TTC549 (cell line): Measurements from ENCODE around the gene PNPLA6.
"Not testable (repeated sequence)": the region's sequence is repeated elsewhere in the genome, so short reads cannot be mapped to it uniquely, and the experiment has no call there.

Source experiments
- FAIRE-seq: peaks from 2 replicates; lab custom pipeline; 2012; peaks lifted over from hg19 to GRCh38; lab: Jason Lieb, UNC

PNPLA6 gene

DNA sequence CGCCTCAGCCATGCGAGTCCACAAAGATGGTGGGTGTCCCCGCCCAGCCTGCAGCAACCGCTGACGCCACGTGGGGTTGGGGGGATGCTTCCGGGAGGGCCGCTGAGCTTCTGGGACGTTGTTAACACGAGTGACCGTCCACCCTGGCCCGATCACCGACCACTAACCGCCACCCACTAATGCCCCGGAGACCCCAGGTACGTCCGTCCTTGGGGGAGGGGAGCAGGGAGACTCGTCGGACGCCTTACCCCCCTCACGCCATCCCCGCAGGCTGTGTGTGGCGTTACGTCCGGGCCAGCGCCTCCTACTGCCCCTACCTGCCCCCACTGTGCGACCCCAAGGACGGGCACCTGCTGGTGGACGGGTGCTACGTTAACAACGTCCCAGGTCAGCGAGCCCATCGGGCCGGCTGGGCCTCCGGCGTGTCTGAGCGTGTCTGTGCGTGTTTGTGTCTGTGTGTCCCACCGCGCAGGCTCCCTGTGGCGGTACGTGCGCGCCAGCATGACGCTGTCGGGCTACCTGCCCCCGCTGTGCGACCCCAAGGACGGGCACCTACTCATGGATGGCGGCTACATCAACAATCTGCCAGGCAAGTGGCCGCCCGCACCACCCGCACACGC lies 21.3 kb downstream of the PNPLA6 start:
- FAIRE-seq: no peak

DNA sequence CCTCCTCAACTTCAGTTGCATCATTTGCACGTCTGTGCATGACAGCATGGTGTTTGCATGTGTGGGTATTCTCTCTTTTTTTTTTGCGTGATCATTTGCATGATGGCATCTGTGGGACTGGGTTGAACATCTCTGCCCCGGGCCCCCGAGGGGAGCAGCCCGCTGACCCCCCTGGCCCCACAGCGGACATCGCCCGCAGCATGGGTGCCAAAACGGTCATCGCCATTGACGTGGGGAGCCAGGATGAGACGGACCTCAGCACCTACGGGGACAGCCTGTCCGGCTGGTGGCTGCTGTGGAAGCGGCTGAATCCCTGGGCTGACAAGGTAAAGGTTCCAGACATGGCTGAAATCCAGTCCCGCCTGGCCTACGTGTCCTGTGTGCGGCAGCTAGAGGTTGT lies 23.1 kb downstream of the PNPLA6 start:
- no peak for FAIRE-seq

DNA sequence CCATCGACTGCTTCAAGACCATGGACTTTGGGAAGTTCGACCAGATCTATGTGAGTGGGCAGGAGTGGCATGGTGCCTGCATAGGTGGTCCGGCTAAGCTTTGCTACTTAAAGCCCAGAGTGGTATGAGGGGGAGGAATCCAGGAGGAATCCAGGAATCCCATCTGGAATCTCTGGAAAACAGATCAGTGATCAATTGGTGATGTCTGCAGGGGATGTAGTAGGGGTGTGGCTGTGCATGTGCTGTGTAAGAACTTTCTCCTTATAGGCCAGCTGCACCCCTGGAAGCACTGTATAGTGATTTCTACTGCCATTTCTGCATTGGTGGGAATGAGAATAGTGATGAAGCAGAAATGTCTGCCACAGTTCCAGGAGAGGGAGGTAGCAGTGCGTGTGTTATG lies 23.6 kb downstream of the PNPLA6 start:
- FAIRE-seq: no peak

DNA sequence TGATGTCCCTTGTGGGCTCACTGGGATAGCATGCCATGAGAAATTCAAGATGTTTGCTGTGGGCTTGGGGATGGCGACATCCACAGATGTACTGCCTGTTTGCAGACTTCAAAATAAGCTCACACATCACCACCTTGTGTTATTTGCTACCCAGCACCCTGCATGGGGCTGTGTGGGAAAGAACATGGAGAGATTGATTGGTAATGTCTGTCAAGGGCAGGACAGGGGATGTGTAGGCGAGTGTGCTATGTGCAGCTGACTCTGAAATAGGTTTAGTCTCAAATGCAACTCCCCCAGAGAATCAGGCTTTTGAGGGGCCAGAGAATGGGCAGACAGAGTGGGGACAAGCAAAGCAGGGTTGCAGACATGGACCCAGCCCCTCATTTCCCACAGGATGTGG lies 24.7 kb downstream of the PNPLA6 start:
- no peak for FAIRE-seq

DNA sequence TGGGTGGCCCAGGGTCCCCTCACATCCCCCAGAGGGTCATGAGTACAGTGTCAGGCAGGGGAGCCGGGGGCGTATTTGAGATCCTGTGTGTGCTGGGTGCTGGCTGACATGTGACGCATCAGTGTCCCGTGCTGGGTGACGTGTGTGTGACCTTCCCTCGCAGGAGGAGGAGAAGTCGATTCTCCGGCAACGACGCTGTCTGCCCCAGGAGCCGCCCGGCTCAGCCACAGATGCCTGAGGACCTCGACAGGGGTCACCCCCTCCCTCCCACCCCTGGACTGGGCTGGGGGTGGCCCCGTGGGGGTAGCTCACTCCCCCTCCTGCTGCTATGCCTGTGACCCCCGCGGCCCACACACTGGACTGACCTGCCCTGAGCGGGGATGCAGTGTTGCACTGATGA lies 25.8 kb downstream of the PNPLA6 start:
- no peak for FAIRE-seq

DNA sequence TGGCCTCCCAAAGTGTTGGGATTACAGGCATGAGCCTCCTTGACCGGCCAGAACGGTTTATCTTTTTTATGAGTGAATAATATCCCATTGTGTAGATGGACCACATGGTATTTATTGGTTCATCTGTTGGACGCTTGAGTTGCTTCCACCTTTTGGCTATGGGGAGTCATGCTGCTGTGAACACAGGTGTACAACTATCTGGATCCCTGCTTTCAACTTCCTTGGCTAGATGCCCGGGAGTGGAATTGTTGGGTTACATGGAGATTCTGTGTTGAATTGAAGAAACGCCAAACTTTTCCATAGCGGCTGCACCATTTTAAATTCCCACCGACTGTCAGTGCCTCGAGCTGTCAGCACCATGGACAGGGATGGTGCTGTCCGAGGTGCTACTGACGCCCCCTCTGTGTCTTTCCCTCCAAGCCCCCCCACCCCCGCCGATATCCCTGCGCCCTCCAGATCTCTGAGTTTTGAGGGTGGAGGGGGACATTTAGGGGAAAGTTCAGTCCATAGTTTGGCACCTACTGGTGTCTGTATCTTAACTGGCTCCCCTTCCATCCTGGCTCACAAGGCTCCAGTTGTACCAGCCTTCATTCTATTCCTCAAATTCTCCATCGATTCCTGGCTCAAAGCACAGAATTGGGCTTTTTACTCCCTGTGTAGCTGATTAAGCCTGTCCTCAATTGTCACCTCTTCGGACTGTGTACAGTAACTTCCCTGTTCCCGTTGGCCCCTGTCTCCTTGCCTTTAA lies 27.3 kb downstream of the PNPLA6 start:
- FAIRE-seq: no peak

DNA sequence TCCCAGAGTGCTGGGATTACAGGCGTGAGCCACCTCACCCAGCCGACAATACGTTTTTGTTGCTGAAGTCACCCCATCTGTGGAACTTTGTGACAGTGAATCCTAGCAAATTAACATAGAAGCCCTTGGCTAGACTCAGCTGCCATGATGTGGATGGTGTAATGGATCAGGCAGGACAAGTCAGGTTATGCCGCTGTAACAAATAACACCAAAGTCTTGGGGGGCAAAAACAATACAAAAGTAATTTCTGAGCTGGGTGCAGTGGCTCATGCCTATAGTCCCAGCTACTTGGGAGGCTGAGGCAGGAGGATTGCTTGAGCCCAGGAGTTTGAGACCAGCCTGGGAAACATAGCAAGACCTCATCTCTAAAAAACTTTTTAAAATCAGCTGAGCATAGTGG lies 29.3 kb downstream of the PNPLA6 start:
- no peak for FAIRE-seq

DNA sequence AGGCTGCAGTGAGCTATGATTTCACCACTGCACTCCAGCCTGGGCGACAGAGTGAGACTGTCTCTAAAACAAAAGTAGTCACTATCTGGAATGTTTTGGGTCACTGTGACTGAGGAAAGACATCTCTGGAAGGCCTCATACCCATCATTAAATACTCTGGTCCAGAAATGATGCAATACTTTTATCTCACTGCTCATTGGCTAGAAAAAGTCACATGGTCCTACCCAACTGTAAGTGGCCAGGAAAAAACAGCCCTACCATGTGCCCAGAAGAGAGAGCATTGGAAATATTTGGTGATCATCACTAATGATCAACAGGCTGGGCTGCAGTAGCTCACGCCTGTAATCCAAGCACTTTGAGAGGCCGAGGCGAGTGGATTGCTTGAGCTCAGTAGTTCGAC lies 29.8 kb downstream of the PNPLA6 start:
- FAIRE-seq: no peak

DNA sequence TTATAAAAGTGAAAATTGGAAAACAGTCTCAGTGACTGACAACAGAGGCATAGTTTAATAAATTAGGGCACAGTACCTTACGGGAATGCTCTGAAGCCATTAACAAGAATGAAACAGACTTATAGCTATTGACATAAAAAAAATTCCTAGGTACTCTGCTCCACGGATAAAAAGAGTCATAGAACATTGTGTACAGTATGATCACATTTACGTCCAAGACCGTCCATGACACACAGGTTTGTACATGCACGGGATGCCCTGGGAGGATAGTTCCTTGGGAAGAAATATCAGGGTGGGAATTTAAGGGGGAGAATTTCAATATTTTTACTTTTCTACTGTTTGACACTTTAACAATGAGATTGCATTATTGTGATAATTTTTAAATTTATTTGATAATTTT lies 35.2 kb downstream of the PNPLA6 start:
- FAIRE-seq: no peak

DNA sequence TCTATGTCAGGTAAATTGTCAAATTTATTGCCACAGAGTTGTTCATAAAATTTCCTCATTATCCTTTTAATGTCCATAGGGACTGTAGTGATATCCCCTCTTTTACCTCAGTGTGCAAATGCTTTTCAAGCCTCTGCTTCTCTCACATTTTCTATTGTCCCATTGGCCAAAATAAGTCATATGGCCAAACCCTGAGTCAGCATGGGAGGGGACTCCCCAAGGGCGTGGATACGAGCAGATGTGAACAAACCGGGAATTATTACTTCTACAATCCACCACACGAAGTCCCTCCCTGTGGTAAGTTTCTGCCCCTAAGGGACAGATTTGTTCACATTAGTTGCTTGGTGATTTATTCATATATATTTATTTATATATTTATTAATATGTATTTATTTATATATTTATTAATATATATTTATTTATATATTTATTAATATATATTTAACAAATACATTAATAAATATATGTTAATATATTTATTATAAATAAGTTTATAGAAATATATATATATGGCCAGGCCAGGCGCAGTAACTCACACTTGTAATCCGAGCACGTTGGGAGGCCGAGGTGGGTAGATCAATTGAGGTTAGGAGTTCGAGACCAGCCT lies 40.0 kb downstream of the PNPLA6 start:
- FAIRE-seq: peak; percentile 63

DNA sequence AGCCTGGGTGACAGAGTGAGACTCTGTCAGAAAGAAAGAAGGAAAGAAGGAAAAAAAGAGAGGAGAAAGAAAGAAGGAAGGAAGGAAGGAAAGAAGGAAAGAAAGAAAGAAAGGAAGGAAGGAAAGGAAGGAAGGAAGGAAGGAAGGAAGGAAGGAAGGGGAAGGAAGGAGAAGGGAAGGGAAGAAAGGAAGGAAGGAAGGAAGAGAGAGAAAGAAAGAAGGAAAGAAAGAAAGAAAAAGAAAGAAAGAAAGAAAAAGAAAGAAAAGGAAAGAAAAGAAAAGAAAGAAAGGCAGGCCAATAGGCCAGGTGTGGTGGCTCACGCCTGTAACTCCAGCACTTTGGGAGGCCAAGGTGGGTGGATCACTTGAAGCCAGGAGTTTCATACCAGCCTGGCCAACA lies 41.9 kb downstream of the PNPLA6 start:
- not testable (repeated sequence) for FAIRE-seq

DNA sequence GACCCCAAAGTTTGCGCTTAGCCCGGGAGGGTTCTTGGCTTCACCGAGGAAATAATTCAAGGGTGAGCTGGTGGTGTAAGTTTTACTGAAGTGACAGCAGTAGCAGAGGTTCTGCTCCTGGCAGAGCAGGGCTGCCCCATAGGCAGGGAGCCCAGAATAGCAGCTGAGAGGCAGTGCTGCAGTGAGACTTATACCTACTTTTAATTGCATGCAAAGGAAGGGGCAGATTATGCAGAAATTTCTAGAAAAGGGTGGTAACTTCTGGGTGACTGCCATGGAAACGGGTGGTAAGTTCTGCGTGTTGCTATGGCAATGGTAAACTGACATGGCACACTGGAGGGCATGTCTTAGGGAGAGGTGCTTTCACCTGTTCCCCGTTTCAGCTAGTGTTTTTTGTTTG lies 42.6 kb downstream of the PNPLA6 start:
- FAIRE-seq: no peak

DNA sequence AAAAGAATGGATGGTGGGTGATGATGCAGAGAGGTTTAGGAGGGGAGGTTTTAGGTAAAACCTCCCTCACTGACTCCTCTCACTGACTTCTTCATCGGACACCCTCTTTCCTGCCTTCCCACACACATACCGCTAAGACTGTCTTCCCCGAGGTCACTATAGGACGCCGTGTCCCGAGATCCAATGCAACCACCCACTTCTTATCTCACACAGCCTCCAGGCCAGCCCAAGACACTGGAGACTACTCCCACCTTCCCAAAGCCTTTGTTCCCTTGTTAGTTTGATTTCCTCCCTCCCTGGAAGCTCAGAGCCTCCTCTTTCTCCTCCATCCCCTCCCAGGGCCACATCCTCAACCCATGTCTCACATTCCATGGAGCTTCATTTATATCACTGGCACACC lies 43.7 kb downstream of the PNPLA6 start:
- no peak for FAIRE-seq

DNA sequence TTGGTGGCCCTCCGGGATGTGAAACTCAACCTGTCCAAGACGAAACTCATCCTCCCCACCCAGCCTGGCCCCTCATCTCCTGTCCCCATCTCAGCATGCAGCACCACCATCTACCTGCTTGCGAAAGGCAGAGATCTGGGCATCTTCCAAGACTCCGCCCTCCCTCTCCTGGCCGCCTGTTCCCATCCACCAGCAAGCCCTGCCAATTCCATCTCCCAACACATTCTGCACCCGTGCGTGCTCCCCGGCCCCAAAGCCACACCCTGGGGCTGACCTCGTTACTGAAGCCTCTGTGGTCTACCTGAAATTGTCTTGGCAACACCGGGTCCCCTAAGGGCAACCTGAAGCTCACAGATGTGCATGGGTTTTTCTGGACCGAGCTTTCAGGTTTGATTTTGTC lies 46.9 kb downstream of the PNPLA6 start:
- FAIRE-seq: no peak

DNA sequence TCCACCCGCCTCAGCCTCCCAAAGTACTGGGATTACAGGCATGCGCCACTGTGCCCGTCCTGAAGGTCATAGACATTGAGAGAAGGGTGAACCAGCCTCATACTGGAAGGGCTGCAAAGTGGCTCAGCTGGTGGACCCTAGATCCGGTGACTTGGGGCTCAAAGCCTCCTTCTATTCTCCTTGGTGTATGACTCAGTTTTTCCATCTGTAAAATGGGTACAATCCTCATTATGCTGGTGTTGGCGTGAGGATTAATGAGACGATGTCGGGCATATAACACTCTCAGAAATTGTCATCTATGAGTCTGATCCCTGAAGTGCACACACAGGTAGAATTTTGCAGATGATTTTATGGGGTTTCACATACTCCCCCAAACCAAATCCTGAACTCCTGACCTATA lies 54.3 kb downstream of the PNPLA6 start:
- no peak for FAIRE-seq

DNA sequence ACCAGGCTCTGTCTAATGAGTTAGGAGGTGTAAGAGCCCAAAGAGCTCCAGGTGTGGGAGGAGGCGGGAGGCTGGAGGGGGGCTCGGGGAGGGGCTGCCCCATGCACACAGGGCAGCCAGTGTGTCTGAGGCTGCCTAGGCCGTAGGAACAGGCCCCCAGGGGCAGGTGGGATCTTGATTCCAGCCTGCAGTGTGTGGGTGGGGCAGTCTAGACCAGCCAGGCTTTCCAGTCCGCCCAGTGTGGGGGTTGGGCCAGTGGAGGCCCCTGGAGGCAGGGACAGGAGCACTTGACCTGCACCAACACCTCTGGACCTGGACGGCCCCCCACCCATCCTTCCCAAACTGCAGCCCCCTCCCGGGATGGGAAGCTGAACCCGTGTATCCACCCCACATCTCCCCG lies 54.7 kb downstream of the PNPLA6 start:
- no peak for FAIRE-seq

DNA sequence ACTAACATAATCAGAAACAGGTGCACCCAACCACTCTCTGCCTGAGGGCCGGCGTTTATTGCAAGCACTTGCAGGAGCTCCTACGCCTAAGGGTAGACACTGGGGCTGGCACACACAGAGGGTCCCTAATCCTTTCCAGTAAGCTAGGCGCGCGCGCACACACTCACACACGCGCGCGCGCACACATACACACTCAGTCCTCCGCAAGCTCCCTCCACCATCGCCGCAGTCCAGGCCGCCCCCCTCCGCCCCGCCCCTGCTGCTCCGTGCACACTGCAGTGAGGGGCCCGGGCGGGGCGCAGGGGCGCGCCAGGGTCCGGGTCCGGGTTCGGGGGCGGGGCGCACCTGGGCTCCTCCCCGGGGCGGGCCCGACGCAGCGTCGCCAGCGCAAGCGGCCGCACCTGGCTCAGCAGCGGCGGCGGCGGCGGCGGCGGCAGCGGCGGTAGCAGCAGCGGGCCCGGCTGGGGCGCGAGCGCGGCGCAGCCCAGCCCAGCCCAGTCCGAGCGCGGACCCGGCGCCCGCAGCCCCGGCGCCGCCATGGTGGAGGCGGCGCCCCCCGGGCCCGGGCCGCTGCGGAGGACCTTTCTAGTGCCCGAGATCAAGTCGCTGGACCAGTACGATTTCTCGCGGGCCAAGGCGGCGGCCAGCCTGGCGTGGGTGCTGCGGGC lies 60.1 kb downstream of the PNPLA6 start, which contains the start of gene CAMSAP3:
CAMSAP3 (plus strand) TSS at position 398 of the 668 bp plus-strand sequence; CDS start at position 538, 140 bp downstream.
- FAIRE-seq: no peak

DNA sequence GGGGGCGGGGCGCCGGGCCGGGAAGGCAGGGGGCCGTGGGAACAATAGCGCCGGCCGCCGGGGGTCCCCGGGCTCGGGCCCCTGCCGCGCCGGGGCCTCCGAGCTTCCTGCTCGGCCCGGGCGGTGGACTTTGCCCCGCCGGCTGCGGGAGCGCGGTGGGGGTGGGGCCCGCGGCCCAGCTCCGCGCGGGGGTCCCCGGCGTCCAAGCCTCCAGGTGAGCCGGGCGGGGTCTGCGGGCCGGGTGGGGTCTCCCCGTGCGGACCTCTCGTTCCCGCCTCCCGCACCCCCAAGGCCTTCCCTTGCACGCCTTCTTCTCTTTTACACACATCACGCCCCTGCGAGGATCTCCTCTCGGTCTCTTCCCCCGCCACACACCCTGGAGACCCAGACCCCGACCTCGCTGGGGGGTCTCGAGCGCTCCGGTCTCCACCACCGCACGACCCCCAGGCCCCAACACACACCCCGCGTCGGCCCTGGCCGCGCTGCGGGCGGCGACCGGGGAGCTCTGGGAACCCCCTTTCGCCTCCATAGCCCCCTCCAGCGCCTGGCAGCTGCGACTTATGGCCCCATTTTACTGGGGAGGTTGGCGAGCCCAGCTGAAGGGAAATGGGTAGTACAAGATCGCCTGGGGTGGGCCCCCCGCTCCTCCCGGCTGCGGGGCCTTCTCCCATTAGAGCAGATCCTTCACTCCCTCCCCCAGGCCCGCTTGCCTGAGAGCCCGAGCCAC lies 60.9 kb downstream of the PNPLA6 start:
- no peak for FAIRE-seq

DNA sequence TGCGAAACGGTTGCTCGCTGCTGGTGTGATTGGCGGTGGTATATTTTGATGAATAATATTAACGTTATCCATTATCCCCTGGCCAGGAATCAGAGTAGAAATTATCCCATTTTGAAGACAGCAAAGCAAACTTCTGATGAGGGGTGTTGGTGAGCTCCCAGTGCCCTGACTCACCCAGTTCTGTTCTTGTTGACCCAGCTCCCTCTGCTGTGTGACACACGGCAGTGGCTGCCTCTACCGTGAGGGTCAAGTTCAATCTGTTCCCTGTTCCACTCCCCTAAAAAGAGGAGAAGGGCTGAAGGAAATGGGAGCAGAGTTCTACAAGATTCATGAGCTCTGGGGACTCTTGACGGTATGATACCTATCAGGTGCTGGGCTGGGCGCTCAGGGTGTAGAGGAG lies 62.2 kb downstream of the PNPLA6 start:
- FAIRE-seq: no peak

DNA sequence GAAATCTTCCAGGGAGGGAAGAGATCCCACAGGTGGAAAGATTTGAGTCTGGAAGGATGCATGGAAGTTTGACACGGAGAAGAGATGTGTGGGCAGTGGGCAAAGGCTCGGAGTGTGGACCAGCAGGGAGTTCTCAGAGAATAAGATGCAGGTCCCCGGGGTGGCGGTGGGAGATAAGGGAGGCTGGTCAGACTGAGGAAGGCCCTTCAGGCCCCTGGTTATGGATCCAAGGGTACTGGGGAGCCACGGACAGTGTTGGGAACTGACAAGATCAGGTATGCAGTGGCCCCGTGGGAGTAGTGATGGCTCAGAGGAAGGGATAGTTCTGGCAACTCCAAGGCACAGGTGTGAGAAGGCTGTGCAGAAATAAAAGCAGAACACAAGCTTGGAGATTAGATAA lies 62.7 kb downstream of the PNPLA6 start:
- no peak for FAIRE-seq

DNA sequence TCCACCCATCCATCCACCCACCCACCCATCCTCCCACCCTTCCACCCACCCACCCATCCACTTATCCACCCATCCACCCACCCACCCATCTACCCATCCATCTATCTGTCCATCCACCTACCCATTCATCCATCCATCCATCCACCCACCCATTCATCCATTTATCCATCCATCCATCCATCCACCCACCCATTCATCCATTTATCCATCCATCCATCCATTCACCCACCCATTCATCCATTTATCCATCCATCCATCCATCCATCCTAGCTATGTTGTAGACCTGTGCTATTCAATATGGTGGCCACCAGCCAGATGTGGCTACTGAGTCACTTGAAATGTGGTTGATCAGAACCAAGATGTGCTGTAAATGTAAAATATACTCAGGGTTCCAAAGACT lies 65.2 kb downstream of the PNPLA6 start:
- no peak for FAIRE-seq

DNA sequence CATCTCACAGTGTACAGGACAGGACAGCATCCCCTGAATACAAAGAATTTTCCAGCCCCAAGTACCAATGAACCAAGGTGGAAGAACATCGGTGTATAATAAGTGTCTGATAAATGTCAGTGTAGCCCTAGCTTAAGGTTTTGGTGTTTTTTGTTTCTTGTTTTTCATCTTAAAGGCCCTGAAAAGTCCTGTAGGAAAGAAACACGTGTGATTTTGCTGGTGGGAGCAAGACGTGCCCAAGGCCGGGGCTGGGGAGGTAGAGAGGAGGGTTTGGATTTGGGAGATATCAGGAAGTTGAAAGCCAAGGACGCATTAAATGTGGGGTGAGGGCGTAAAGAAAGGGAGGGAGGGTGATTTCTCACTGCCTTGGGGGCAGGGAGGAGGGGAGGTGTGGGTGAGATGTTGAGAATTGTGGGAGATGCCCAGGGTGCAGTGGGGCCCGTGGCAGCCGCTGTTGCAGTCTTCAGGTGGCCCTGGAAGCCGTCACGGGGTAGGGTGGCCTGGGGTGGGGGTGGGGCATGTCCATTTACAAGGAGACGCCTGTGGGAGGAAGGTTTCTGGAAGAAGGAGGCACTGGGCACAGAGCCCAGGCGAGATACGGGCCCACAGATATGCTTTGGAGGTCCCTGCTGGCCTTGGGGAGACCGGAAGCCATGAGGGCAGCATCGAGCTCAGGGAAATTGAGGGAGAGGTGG lies 66.9 kb downstream of the PNPLA6 start:
- FAIRE-seq: no peak
